ENCODE measurements around the gene MSL3.

MSL3 gene

DNA sequence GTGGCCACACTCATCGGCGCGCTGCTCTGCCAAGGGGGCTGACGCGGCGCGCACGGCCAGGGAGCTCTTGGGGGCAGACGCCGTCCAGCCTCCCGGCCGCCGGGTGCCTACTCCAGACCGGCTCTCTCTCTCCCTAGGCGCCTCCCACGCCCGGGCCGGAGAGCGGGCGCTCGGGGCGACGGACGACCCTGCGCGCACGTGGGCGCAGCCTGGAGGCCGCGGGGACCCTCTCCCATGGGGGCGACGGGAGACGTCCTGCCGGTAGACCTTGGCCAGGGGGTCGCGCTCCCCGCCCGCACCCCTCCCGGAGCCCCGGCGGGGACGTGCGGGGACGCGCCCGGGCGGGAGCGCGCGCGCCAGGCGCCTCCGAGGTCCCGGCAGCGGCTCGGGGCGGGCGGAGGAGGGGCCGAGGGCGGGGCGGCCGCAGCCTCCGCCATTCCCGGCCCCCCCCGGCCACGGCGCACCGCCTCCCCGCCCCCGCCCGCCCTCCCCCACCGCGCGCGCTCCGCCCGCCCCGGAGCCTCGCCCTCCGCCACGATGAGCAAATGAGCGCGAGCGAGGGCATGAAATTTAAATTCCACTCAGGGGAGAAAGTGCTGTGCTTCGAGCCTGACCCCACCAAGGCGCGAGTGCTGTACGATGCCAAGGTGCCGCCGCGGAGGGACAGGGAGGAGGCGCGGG, at the start of gene MSL3:
Gene MSL3, plus strand, starts transcription at position 519 of the 681 bp plus-strand sequence. Its CDS starts 27 bp downstream, at position 546.
- no peak for DNase-seq (ENCODE audit: low spot score)

- no peak for DNase-seq (ENCODE audit: low spot score)
These were observed 35.7 kb upstream of the MSL3 start for GRCh38 chrX:11722304-11722703.

- no peak for DNase-seq (ENCODE audit: low spot score)
These were observed 33.7 kb upstream of the MSL3 start for GRCh38 chrX:11724122-11725017.

GRCh38 chrX:11725631-11726442, 32.2 kb upstream of the MSL3 start:
- no peak for DNase-seq (ENCODE audit: low spot score)

- no peak for DNase-seq (ENCODE audit: low spot score)
These were observed 29.5 kb upstream of the MSL3 start for GRCh38 chrX:11728556-11728955.

GRCh38 chrX:11733614-11734013, 24.4 kb upstream of the MSL3 start:
- no peak for DNase-seq (ENCODE audit: low spot score)

DNA sequence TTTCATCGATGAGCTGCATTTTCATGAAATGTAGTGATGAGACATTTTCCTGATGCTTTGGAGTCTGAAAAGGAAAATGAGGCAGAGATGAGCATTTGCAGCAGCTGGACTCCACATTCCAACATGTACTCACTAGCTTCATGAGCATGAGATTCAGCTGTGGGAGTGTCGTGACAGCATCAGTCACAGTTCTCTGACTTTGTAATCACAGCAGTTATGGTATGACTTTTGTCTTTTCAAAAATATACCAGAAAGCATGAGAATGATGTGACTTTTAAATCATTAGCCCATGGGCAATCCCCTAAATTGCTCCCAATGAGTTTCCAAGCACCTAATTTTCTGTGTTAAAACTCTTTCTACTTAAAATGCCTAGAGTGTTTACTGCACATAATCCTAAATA, 18.3 kb upstream of the MSL3 start:
- DNase-seq (ENCODE audit: low spot score): no peak

- no peak for DNase-seq (ENCODE audit: low spot score)
These were observed 17.2 kb upstream of the MSL3 start for GRCh38 chrX:11740794-11741193.

DNA sequence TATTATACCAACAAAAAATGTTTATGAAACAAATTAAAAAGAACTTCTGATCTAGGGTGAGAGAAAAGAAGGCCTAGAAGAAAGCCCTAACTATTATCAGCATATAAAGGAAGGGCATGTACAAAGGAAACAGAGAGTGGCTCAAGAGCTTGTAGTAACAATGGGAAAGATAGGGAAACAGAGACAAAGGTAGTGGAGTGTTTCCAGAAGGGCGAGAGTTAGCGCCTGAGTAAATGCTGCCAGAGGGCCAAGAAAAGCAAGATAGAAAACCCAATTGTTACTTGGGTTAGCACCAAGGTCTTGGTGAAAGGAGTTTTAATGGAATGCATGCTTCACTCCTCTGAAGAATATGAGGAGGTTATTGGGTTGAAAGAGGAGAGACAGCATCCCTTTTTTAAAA, 16.5 kb upstream of the MSL3 start:
- DNase-seq (ENCODE audit: low spot score): no peak

DNA sequence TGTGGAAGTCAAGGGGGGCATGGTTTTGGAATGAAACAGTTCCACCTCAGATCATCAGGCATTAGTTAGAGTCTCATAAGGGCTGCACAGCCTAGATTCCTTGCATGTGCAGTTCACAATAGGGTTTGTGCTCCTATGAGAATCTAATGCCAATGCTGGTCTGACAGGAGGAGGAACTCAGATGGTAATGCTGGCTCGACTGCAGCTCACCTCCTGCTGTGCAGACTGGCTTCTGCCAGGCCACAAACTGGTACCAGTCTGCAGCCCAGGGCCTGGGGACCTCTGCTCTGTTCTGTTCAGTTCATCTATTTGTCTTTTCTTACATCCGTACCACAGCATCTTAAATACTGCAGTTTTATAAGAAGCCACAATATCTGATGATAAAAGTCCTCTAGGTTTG, 12.2 kb upstream of the MSL3 start:
- no peak for DNase-seq (ENCODE audit: low spot score)

DNA sequence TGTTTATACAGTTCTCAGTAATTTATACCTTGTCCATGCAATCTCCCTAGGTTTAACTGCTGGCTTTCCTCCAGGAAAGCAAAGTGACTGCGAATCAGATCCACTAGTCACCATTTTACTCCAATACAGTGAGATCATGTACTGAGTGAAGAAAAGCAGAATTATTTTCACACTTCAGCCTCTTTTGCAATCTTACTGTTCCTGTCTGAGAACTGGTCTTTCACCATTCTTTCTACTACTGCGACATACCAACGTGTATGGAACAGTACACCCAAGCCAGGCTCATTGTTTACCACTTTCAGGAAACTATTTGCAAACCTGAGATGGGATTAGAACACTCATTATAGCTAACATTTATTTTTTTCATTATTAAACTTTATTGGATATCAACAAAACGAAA, 8.0 kb upstream of the MSL3 start:
- DNase-seq (ENCODE audit: low spot score): no peak

DNA sequence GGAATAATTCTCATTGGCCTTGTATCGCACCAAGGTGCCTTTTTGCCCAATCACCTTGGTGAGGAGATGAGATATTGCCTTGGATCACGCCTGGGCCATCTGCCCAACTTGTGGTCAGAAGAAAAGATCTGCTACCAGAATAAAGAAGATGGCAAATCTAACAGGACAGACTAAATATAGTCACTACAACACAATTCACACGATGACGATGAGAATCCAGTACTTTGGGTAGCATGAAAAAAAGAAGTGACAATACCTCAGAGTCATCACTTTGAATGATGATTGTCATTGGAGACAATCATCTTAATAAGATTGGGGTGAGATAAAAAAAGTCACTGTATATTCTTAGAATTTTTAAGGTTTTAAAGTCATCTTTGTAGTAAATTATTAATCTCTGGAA, 7.3 kb upstream of the MSL3 start:
- no peak for DNase-seq (ENCODE audit: low spot score)

- no peak for DNase-seq (ENCODE audit: low spot score)
These were observed 6.8 kb upstream of the MSL3 start for GRCh38 chrX:11751261-11751660.

DNA sequence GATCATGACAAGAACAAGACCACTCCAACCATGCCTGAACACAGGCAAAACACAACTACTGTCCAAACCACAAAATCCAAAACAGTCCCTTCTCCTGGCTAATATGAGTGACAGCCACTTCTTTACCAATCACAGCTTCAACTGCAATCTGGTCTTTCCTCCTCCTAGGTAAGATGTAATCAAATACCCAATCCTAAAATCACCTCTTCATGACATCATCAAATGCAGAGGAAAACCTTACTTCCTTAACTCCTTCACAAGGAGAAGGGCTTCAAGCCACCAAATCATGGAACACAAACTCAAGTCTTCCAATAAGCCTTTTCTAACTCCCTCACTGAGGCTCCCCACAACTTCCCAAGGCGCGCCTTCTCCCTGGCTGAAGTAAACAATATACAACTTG, 4.4 kb upstream of the MSL3 start:
- no peak for DNase-seq (ENCODE audit: low spot score)

GRCh38 chrX:11754958-11755645, 2.9 kb upstream of the MSL3 start:
- DNase-seq (ENCODE audit: low spot score): no peak

- no peak for DNase-seq (ENCODE audit: low spot score)
These were observed 2.3 kb upstream of the MSL3 start for GRCh38 chrX:11755724-11756123.

DNA sequence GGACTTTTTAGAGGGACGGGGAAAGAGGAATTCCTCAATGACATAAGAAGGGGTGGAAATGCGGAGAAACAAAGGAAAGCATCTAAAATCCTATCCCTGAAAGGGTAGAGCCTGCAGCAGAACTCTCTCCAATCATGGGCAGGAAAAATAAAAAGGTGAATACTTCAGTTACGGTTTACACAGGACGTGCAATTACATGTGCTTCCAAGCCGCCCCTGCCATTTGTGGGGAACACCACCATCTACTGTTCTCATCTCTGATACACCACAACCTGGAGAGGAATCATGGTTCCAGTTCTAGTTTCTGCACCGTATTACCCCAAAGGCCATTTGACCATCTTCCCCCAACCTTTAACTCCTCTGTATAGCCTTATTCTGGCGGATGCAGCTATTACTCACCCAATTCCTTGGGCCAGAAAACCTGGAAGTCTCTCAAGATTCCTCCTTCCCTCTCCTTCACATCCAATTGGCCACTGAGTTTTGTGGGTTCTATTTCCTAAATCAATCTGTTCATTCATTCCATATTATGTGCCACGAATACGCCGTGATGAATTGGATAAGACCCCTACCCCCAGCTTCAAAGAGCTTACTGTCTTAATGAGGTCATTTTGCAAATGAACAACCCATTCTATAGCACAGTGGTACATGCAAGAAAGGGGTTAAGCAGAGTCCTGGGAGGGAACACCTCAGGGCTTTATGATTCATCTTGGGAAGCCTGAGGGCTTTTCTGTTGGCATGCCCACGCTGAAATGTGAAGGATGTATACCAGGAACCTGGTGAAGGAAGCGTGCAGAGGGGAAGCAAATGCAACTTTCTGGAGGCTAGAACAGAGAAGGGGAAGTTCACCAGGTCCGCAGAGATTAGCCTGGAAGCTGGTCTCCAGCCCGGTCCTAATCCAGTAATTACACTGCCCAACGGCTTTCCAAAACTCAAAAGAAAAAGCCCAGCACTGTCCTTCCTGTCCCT, 1.4 kb upstream of the MSL3 start:
- DNase-seq (ENCODE audit: low spot score): no peak

DNA sequence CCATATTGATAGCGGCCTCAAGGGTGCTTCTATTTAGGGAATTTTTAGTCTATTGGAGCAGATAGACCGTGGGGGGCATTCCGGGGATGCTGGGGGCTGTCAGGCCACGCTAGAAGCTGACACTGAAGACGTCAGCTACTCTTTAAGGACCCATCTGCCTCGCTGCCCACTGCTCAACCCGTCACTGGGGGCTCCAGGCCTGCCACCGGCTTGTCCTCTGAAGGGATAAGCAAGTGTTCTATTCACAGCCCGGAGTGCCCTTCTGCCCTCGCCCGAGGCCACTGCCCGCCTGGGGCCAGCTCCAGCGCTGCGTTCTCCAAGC, 679 bp upstream of the MSL3 start:
- DNase-seq (ENCODE audit: low spot score): no peak

DNA sequence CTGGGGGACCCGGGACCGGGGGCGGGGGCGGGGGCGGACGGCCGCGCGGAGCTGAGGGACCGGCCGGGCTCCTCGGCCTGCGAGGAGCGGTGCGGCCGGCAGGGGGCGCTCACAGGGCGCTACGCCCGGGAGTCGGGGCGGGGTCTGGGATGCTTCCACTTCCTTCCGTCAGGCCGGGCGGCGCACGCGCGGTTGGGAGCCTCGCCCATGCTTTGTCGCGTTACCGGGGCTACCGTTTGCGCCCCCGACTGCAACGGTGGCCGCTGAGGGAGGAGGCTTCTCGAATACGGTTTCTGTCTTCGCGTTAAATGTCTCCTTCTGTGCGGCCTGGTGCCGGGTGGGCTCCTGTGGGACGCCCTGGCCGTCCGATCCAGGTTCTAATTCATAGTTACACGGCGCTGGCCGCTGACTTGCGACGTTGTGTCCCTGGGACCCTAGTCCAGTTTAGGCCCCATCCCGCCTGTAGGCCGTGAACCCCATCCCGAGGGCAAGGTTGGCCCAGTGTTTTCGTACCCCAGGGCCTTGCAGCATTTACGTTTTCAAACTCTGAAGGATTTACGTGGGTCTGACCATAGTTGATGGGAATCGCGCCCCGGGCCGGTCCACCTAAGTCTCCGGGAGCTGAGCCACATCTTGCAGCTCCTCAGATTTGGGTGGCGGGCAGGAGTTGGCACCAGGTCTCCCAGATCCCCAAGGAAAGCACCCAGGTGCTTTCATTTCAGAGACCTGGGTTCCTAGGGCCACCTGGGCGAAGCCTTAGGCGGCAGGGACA, 549 bp downstream of the MSL3 start:
- DNase-seq (ENCODE audit: low spot score): no peak

DNA sequence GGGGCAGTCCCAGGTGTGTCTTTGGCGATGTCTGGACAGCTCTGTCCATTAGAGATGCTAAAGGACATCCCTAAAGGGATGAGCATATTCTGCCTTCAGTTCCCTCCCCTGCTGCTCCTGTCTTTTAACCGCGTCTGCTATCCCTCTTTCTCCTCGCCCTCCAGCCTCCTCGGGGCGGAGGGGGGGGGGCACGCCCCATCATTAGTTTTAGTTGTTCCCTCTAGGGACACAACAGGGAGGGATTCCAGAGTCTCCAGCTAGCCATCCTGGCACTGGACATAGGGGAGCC, 1.1 kb downstream of the MSL3 start:
- no peak for DNase-seq (ENCODE audit: low spot score)
